HuH-7 (cell line): ENCODE results near the gene SENP6.

Source experiments
- DNase-seq: peaks from one replicate; pipeline ENCODE4 v3.0.0; 2011; ENCODE audit warnings: low spot score

The SENP6 gene

DNA sequence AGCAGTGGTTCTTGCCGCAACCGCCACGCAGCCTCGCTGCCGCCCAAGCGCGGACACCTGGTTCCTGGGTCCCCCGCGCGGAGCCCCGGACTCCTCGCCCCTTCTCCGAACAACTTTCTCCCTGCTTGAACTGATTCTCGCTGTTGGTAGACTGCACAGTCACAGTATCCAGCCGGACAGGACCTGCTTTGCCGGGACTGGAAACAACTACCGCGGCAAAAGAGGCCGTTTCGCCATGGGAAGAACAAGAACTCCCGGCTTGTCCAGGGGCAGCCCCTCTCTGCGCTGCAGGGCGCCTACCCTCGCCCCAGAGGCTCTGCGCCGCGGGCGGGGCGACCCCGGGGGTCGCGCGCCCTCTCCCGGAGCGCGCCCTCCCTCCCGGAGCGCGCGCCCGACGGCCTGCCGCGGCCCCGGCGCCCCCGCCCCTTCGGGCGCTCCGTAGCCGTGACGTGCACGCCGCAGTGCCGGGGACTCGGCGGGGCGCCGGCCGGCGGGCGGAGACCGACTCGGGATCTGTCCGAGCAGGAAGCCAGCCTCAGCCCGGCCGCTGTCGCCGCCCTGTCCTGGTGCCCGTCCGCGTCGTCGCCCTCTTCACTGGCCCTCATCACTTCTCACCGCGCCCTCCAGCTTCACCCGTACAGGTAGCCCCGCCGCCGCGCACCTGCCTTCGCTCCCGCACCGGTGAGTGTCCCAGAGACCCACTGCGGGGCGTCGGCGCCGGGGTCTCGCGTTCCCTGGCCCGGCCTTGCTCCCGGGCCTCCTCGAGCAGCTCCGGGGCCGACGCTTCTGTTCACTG is 147.3 kb downstream of the SENP6 start, which contains the start of gene MYO6:
Gene MYO6, plus strand, starts transcription at position 497 of the 796 bp plus-strand sequence. CDS start 68,309 bp downstream, outside the sequence.
- DNase-seq, result peak; percentile 70

DNA sequence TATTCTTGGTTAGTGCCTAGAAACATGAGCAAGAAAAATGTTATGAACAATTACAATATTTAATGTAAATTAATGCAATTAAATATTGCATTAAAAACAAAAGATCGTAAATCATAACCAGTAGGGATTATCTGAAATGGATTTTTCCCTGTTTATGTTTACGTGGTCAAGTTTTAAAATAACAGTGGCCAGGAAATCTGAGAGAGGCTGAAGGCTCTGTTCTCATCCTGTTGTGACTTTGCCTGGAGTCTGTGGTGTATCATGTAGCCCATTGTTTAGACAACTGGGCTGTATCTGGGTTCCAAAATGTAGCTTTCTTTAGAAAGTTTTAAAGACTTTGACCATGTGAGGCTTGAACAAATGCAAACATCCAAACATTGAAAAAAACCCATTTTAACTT is 149.8 kb downstream of the SENP6 start:
- no peak for DNase-seq

DNA sequence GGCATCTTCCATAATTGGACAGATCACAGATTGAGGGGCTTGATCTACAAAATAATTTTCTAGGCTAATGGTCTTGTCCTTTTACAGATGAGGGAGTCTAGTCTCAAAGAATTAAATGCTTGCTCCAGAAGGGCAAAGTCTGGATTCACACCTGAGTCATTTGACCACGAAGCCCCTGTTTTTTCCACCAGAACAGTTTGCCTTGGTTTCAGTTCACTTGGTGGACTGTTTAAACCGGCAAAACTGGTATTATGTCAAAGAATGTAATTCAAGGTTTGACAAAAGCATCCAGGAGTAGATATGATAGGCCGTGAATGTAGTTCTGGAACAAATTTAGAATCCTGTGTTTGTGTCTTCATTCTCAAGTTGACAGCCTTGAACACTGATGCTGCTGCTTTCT is 150.7 kb downstream of the SENP6 start:
- DNase-seq, result no peak

DNA sequence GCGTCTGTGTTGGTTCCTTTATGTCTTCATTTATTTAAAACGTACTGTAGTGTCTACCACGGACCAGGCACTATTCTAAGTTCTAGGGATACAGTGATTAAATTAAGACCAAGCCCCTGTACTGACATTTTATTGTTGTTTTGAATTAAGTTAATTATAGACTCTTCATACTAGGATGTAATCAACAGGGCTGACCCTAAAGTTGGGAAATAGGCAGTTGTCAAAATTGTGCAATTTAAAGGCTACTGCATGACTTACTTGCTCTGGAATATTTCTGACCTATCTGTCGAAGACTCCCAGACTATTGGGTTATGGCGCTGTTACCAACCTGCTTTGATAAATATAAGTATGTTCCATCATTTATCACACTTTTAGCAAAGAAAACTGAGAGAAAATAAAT is 154.0 kb downstream of the SENP6 start:
- DNase-seq, result no peak

DNA sequence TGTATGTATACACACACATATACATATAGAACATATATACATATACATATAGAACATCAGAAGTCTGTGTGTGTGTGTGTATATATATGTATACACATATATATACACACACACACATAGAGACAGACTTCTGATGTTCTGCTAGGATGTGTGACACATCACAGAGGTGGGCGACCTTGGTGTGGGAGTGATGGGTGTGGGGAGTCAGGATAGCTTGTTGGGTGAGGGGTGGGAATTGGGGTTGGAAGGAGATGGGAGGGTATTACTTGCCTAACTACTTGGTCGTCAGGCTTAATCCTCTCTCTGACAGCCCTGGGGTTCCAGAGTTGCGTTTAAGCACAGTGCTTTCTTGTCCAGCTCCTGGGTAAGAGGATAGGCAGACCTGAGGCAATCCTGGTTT is 155.6 kb downstream of the SENP6 start:
- peak; percentile 20 for DNase-seq

DNA sequence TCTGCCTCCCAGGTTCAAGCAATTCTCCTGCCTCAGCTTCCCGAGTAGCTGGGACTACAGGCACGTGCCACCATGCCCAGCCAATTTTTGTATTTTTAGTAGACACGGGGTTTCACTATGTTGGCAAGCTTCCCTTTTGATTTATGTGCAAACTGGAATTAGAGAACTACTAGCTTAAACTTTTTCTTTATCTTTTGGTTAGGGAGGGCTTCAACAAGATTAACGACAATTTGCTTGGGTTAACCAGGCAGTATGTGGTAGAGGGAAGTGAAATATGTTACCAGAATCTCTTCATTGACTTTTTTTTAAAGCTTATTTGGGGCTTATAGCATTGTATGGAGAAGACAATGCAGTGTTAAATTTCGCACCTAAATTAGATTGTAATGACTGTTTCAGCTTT is 156.4 kb downstream of the SENP6 start:
- DNase-seq, result no peak

DNA sequence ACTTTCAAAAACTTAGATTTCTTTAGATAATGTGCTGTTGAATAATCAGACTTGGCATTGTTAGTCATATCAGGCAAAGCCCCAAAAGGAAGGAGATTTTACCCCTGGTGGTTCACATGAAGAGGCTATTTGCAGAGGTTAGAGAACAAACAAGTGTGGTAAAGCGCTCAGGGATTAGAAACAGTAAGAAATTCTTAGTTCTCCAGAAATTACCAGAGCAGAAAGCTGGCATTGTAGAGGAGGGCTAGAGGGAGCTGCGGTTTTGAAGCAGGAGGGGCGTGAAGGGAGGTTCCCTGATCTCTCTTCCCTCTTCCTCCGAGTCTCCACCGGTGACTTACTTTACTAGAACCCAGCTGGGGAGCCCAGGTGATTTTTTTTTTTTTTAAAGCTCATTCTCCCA is 157.5 kb downstream of the SENP6 start:
- no peak for DNase-seq

DNA sequence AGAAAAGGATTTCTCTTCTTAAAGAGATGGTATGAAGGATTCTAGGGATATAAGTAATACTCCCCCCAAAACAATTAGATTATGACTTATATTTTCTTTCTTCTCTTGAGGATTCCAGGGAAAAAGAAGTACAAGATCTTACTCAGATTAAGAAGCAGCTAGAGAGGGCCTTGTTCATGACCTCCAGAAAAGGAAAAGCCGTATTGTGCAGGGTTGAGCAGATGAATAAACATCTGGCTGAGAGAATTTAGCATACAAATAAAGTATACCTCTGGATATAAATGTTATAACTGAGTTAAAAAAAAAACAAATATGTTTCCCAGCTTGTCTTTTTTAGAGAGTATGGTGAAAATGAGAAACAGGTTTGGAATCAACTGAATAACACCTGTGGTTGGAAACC is 158.6 kb downstream of the SENP6 start:
- DNase-seq, result no peak

DNA sequence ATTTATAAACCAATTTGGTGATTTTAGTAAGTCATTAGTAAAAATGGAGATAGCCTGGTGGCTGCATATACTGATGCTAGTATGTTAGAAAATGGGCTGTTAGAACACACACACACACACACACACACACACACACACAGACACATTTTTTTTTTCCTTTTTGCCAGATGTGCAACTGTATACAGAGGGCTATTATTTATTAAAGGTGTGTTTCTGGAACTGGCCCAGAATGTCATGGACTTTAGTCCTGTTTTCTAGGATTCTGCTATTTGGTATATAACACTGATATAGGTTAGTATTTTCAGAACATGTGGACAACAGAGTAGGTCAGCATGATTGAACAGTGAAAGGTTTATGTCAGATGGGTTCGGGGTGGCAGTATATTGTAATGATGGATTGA is 159.8 kb downstream of the SENP6 start:
- no peak for DNase-seq

DNA sequence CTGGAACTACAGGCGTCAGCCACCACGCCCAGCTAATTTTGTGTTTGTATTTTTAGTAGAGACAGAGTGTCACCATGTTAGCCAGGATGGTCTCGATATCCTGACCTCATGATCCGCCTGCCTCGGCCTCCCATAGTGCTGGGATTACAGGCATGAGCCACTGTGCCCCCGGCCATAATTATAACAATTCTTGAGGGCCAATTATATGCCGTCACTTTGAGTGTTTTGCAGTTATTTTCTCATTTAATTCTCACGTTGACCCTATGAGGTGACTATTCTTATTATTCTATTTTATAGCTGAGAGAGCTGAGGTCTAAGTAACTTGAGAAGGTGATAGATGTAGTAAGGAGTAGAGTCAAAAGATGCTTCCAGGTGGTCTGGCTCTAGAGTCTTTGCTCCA is 160.4 kb downstream of the SENP6 start:
- DNase-seq, result no peak

DNA sequence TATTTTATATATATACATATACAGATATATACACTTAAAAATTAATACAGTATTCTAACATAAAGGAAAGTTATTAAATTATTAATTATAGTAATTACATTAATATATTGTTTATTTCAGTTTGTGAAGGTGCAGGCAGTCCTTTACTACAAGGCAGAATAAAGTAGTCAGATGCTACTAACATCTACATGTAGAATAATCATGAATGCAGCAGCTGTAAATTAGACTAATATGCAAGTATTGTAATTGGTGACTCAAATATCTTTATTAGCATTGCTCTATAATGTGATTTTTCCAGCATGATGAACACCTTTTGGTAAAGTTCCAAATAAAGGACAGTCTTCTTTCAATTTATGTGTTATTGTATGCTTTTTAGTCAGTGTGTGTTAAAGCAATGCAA is 164.7 kb downstream of the SENP6 start:
- no peak for DNase-seq
